AG04449 (cell line): ENCODE data around the gene TNIP3.
"Not testable (repeated sequence)": the region's sequence is repeated elsewhere in the genome, so short reads cannot be mapped to it uniquely, and the experiment has no call there.

Experiments
- CTCF ChIA-PET: fragments of 350-600 bp; formaldehyde crosslinking; extraction: SDS; loops from one replicate; lab custom pipeline; 2021; ENCODE audit warnings: antibody characterized with exemption; lab: Yijun Ruan, JAX
- POLR2A ChIA-PET: fragments of 400-600, 350-600 bp; formaldehyde crosslinking; extraction: SDS; loops from one replicate; lab custom pipeline; 2020; ENCODE audit warnings: antibody characterized with exemption, inconsistent platforms; lab: Yijun Ruan, JAX
- DNase-seq: peaks from one replicate; pipeline ENCODE4 v3.0.0-alpha.2; 2010; ENCODE audit warnings: low read depth, low spot score
- H3K4me3 ChIP-seq: 2 replicates; pipeline ENCODE4 v1.5.1; 2011; ENCODE audit warnings: low read depth, mild to moderate bottlenecking, control low read depth, low read length
- CTCF ChIP-seq: IDR thresholded peaks from one replicate; pipeline ENCODE4 v1.5.1; 2011; ENCODE audit warnings: mild to moderate bottlenecking, moderate library complexity, low read length, control low read depth, inconsistent platforms; ENCODE audit not compliant: insufficient read depth; ENCODE audit errors: missing control alignments

TNIP3 gene

GRCh38 chr4:121164291-121164690 lies at the start of gene TNIP3:
Gene TNIP3, minus strand, starts transcription at chr4:121164321. Its CDS starts 196 bp downstream, at chr4:121164125.
- DNase-seq: no peak
- CTCF ChIA-PET: interaction anchor here (1.7 kb wide), 1 partner anchor 9 kb away, joined by 4 read pairs; no protein-coding TSS in a partner anchor
- no peak for TF ChIP-seq CTCF
- POLR2A ChIA-PET: no interaction called here
- H3K4me3 ChIP-seq: no peak within 1 kb of the TSS

GRCh38 chr4:121212806-121213205 lies 48.7 kb upstream of the TNIP3 start:
- CTCF ChIA-PET: interaction anchor here (1.6 to 2.4 kb wide), 2 partner anchors 14 to 21 kb away, joined by 3 to 8 read pairs; no protein-coding TSS in a partner anchor
- TF ChIP-seq CTCF: no peak

GRCh38 chr4:121209171-121209570 lies 45.0 kb upstream of the TNIP3 start:
- no peak for TF ChIP-seq CTCF
- POLR2A ChIA-PET: no interaction called here
- CTCF ChIA-PET: interaction anchor here (4.1 kb wide), 1 partner anchor 17 kb away, joined by 22 read pairs; no protein-coding TSS in a partner anchor
- no peak for DNase-seq
- H3K4me3 ChIP-seq: no peak overlapping the region

More at GRCh38 chr4:121212806-121213205, 48.7 kb upstream of the TNIP3 start:
- no peak for DNase-seq
- no peak overlapping the region for H3K4me3 ChIP-seq
- POLR2A ChIA-PET: no interaction called here

- no peak for TF ChIP-seq CTCF
- H3K4me3 ChIP-seq: no peak overlapping the region
- ChIA-PET CTCF (interaction anchor here (4.1 kb wide), 1 partner anchor 17 kb away, joined by 22 read pairs; no protein-coding TSS in a partner anchor), POLR2A (no interaction called here)
- no peak for DNase-seq
Measured at GRCh38 chr4:121208244-121209007, 44.3 kb upstream of the TNIP3 start.

- POLR2A ChIA-PET, H3K4me3 ChIP-seq, DNase-seq: not testable (repeated sequence)
- CTCF ChIA-PET: interaction anchor here (4.1 kb wide), 1 partner anchor 14 kb away, joined by 22 read pairs; no protein-coding TSS in a partner anchor
Measured at GRCh38 chr4:121205777-121206176, 41.7 kb upstream of the TNIP3 start.

- no peak for TF ChIP-seq CTCF
- H3K4me3 ChIP-seq: no peak overlapping the region
- POLR2A ChIA-PET: no interaction called here
- DNase-seq: no peak
- CTCF ChIA-PET: interaction anchor here (1.4 kb wide), 1 partner anchor 9 kb away, joined by 4 read pairs; no protein-coding TSS in a partner anchor
Measured at GRCh38 chr4:121200795-121201472, 36.8 kb upstream of the TNIP3 start.
